SHP77 (cell line): ENCODE measurements around the gene SPIB.
"Not testable (repeated sequence)": the region's sequence is repeated elsewhere in the genome, so short reads cannot be mapped to it uniquely, and the experiment has no call there.

Experiments used
- DNase-seq, 2 experiments: peaks; one replicate each; lab custom pipeline; 2025; lab: John Stamatoyannopoulos, UW

The SPIB gene

GRCh38 chr19:50439130-50439529 is 20.4 kb downstream of the SPIB start:
- not testable (repeated sequence) for DNase-seq

GRCh38 chr19:50444059-50444458 is 25.3 kb downstream of the SPIB start:
- no peak for DNase-seq

- DNase-seq, result no peak
Measured at GRCh38 chr19:50447053-50447452, 28.3 kb downstream of the SPIB start.

- DNase-seq, result no peak
Measured at GRCh38 chr19:50447750-50448149, 29.0 kb downstream of the SPIB start.

- no peak for DNase-seq
Measured at GRCh38 chr19:50449236-50449899, 30.6 kb downstream of the SPIB start.

- no peak for DNase-seq
Measured at GRCh38 chr19:50450369-50451222, 31.9 kb downstream of the SPIB start.

GRCh38 chr19:50451223-50451534 is 32.4 kb downstream of the SPIB start:
- no peak for DNase-seq

GRCh38 chr19:50453243-50453642 is 34.5 kb downstream of the SPIB start:
- DNase-seq, result no peak

GRCh38 chr19:50455992-50456391 is 37.3 kb downstream of the SPIB start:
- no peak for DNase-seq

GRCh38 chr19:50457300-50457699 is 38.6 kb downstream of the SPIB start:
- DNase-seq, result no peak

- DNase-seq, result no peak
Measured at GRCh38 chr19:50458396-50459066, 39.8 kb downstream of the SPIB start.

- no peak for DNase-seq
Measured at GRCh38 chr19:50459067-50459456, 40.3 kb downstream of the SPIB start.

- no peak for DNase-seq
Measured at GRCh38 chr19:50459638-50460037, 40.9 kb downstream of the SPIB start.

- no peak for DNase-seq
Measured at GRCh38 chr19:50460161-50460765, 41.5 kb downstream of the SPIB start.

- DNase-seq, result peak; percentile 48 to 60
Measured at GRCh38 chr19:50461066-50461875, 42.5 kb downstream of the SPIB start.

- no peak for DNase-seq
Measured at GRCh38 chr19:50462970-50463369, 44.2 kb downstream of the SPIB start.

GRCh38 chr19:50464348-50464747 is 45.6 kb downstream of the SPIB start:
- DNase-seq, result no peak

- DNase-seq, result no peak
Measured at GRCh38 chr19:50465000-50465399, 46.3 kb downstream of the SPIB start.

GRCh38 chr19:50465986-50466705 is 47.4 kb downstream of the SPIB start:
- DNase-seq, result peak; percentile 77 to 92

GRCh38 chr19:50466706-50467039 is 47.9 kb downstream of the SPIB start:
- DNase-seq, result no peak

GRCh38 chr19:50467566-50467965 is 48.8 kb downstream of the SPIB start:
- DNase-seq, result no peak
